HG03354 (cell line): ENCODE results near the gene CITED1.

Experiments
- ATAC-seq: cut with Tn5 transposase; IDR thresholded peaks from one replicate; pipeline ENCODE4 v1.9.1; 2021; ENCODE audit warnings: mild to moderate bottlenecking; ENCODE audit not compliant: unreplicated experiment, poor library complexity, severe bottlenecking

CITED1 gene

DNA sequence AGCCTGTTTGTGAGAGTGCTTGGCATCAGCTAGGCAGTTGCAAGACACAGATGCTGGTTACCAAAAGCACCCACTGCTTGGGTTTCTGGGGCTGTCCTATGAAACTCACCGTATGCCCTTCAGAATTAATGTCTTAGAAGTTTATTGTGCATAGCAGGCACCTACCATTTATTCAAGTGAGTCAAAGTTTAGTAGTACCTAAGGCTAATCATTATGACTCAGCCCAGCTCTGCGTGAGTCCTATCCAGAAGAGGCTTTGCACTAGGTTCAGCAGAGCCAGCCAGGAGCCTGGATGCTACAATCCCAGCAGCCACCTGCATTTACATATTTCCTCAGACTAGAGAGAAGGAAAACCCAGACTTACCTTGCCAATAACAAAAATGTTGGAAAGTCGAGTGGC, 32.8 kb downstream of the CITED1 start:
- ATAC-seq, result no peak

DNA sequence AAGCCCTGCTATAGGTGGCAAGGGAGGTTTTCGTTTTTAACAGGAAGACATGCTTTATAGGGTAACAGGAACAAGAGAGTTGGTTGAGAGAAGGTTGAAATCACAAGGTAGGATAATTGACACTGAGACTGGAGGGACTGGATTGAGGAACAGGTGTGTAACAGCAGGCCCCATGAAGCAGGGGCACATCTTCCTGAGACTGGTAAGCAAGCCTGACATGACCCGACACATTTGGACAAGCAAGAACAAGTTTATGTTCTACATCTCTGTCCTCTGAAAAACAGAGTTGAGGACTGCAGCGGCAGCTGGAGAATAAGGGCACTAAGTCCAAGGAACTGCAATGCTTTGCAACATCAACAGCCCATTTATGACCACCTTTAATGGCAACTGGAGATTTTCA, 33.9 kb downstream of the CITED1 start:
- ATAC-seq, result no peak

DNA sequence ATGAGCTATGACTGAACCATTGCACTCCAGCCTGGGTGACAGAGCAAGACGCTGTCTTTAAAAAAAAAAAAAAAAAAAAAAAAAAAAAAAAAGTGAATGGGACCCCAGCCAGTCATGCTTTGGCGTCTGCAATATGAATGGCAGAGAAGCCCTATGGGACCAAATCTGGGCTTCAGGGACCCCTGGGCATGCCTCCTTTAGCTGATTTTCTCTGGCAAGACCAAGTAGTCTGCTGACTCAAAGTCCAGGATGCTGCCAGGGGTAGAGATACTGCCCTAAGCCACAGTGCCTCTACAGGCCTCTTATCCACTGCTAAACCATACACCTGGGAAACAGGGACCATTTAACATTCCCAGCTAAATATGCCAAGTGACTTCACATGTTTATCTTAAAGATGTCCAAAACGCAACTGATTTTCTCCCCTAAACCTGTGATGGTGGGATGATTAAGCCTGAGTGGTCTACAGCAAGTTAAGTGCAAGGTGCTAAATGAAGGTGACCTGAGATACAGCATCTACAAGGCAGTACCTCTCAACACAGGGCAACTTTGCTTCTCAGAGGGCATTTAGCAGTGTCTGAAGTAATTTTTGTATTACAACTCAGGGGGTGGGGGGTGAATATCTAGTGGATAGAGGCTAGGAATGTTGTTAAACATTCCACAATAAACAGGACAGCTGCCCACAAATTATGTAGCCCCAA, 34.5 kb downstream of the CITED1 start:
- ATAC-seq, result no peak

DNA sequence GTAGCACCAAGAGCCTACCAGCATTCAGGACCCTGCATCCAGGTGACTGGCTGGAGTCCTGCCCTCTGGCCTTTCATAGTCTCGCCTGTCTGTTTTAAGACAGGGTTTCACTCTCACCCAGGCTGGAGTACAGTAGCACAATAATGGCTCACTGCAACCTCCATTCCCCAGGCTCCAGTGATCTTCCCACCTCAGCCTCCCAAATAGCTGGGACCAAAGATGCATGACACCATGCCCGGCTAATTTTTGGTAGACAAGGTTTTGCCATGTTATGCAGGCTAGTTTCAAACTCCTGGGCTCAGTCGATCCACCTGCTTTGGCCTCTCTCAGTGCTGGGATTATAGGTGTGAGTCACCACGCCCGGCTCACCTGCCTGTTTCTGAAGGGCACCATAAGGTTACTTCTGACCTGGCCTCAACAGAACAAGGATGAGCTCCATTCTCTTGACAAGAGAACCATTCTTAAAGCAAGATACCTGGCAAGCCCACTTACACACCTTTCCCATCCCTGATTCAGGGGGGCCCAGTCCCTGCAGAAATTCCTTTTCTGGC, 35.3 kb downstream of the CITED1 start:
- ATAC-seq, result no peak

DNA sequence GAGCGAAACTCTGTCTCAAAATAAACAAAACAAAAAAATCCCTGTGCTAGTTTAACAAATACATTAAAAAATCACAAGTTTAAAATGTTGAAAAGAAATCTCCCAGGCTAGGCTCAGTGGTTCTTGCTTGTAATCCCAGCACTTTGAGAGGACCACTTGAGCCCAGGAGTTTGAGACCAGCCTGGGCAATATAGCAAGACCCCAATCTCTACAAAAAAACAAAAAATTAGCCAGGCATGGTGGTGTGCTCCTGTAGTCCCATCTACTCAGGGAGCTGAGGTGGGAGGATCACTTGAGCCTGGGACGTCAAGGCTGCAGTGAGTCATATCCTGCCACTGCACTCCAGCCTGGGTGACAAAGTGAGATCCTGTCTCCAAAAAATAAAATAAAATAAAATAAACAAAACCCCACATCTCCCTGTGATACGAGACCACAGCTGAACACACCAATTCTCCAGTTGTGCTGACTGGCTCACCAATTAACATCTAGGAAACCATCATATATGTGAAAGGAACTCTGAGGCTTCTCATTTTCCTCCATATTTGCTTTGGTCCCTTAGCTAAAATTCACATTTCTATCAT, 36.0 kb downstream of the CITED1 start:
- no peak for ATAC-seq

DNA sequence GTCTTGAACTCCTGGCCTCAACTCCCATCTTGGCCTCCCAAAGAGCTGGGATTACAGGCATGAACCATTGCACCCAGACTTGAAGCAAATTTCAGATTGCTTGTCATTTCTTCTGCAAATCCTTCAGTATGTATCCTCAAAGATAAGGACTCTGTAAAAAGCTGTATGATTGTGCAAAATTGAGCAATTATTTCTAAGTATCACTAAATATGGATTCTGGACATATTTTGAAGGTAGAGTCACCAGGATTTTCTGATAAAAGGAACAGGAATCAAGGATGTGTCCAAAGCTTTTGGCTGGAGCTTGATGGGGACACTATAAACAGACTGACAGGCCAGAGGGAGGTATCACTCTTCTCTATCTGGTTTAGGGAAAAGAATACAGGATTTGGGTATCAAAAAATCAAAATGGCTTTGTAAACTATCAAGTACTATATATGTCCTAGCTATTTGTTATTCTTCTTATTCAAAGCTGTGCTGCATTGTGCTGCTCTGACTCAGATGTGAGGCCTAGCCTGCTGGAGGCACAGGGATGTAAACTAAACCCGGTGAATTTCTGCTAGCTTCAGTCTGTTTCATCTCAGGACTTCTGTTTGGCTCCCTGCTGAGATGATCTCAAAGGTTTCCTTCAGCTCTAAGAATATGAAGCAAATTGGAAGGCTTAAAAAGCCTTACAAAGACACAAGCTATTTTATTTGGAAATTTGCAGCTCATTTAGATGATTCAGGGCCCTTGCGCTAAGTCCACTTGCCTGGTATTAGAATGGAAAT, 36.9 kb downstream of the CITED1 start:
- no peak for ATAC-seq

DNA sequence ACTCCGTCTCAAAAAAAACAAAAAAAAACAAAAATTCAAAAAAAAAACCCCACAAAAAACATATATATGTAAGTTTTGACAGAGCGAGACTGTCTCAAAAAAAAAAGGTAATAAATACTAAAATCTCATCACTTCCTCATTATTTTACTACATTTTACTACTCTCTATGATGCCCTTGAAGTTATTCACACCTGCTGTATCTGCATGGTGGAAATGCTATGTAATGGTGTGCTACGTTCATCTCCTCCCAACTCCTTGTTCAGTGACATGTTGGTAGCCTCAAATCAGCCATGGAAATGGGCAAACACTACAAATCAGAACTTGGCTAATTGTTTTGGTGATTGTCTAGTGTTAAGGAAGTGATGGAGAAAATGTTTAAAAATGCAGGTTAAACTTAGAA, 40.5 kb downstream of the CITED1 start:
- ATAC-seq, result no peak

DNA sequence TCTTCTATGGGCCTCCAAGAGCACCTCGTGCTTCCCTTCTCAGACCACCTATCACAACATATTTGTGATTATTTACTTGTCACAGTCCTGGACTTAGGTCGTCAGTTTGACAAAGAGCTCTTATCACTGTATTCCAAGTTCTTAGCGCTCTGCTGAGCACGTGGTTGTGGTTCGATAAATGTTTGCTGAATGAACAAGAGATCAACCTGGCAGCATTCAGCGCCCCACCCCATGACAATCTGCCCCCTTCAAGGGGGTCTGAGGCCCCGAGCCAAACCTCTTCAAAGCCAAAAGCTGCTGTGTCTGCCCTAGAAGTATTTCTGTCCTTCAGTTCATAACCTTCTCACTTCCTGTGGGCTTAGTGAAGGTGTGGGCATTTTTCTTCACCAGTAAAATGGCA, 43.6 kb downstream of the CITED1 start:
- ATAC-seq, result no peak

DNA sequence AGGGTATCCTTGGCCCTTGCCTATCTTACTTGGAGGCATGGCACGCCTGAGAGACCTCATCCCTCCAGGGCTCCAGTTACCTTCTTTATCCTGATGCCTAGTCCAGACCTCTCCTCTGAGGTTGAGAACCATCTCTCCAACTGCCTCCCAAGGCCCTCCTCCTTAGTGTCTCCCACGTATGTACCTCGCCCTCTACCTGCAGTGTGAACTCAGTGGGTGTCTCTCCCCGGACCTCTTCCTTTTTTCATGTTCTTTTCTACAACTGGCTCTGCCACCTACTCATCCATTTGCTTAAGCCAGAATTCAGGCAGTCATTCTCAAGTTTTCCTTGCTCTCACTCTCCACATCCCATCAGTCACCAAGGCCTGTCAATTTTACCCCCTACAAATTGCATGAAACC, 45.3 kb downstream of the CITED1 start:
- ATAC-seq, result no peak

DNA sequence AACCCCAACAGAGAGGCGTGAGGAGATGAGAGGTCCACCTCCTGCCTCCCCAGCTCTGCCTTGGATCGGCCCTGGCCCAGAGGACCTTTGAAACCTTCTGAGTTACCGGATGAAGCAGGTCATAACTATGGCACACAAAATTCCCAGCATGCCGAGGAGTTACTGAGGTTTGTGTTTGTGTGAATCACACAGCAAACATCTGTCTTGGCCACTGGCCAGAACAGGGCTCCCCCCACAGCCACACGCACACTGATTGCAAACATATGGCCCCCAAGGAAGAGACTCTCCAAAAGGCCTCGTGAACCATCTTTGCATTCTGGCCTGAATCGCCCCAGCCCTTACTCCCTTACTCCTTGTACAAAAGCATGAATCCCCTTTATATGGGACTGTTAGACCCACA, 47.5 kb downstream of the CITED1 start:
- no peak for ATAC-seq

DNA sequence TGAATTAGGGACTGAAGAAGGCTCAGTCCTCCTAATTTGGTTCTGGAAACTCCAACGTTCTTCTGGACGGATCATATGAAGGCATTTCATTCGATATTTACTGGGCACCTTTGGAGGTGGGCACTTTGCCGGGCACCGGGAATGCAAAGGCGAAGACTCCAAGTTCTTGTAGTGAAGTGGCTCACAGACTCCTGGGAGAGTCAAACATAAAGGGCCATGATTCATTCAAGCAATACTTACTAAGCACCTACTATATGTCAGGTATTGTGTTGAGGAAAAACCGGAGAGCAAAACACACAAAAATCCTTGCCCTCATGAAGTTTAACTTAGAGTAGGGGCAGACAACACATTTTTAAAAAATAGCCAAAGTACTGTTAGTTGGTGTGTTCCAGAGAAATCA, 49.9 kb downstream of the CITED1 start:
- no peak for ATAC-seq

DNA sequence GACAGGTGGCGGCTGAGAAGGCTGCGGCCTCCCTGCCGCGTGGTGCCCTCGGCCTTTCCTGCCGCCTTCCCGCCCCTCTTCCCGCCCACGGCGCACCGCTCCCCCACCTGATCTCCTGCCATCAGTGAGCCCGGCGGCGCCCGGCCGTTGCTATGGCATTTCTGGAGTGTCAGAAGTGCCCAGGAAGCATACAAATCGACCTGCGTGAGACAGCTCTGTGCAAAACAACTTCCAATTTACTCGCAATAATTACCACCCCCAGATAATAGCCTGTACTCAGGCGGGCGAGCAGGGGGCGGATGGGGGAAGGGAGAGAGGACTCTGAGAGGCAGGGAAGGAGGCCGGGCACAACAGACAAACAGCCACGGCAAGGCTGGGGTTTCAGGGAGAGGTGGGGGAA, 50.3 kb downstream of the CITED1 start:
- ATAC-seq, result no peak

DNA sequence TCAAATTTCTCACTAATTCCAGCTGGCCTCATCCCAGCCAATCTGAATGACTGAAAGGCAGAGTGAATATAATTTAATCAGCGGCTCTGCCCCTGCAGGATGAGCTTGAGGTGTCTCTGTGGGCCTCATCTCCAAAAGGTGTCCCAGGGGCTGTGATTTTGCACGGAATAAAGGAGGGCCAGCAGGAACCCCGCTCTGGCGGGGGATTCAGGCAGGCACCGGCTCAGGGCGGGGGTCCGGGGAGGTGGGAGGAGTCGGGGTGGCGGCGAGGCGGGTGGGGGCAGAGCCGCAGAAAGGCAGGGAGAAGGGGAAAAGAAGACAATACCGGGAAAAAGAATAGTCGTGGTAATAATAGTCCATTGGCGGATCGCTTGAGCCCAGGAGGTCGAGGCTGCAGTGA, 50.9 kb downstream of the CITED1 start:
- ATAC-seq, result no peak

DNA sequence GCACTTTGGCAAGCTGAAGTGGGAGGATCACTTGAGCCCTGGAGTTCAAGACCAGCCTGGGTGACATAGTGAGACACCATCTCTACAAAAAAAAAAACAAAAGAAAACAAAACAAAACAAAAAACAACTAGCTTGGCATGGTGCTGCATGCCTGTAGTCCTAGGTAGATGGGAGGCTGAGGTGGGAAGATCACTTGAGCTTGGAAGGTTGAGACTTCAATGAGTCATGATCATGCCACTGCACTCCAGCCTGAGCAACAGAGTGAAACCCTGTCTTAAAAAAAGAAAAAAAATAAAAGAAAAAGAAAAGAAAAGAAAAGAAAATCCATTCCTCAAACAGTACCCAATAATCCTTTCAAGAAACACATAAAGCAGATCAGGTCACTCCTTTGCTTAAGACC, 52.0 kb downstream of the CITED1 start:
- no peak for ATAC-seq
